ENCODE data around the gene BCAT1.

The BCAT1 gene

GRCh38 chr12:24903329-24904088, 45.4 kb downstream of the BCAT1 start:
- H3K4me3 ChIP-seq (ENCODE audit: low read length) = peak overlapping the region; percentile 71
- no peak for TF ChIP-seq CTCF (conservative IDR thresholded peaks at IDR 0.05; ENCODE audit: low read depth, low read length)
- no peak for DNase-seq (ENCODE audit: low read depth)

- H3K4me3 ChIP-seq (ENCODE audit: low read length) = peak overlapping the region; percentile 71
- no peak for TF ChIP-seq CTCF (conservative IDR thresholded peaks at IDR 0.05; ENCODE audit: low read depth, low read length)
- DNase-seq (ENCODE audit: low read depth) = no peak
These were observed 46.2 kb downstream of the BCAT1 start for GRCh38 chr12:24902511-24903328.

GRCh38 chr12:24901576-24902461, 47.1 kb downstream of the BCAT1 start:
- H3K4me3 ChIP-seq (ENCODE audit: low read length) = peak overlapping the region; percentile 71
- TF ChIP-seq CTCF (conservative IDR thresholded peaks at IDR 0.05; ENCODE audit: low read depth, low read length) = no peak
- peak; percentile 75 for DNase-seq (ENCODE audit: low read depth)

GRCh38 chr12:24900196-24900595, 48.7 kb downstream of the BCAT1 start:
- no peak for DNase-seq (ENCODE audit: low read depth)
- no peak for TF ChIP-seq CTCF (conservative IDR thresholded peaks at IDR 0.05; ENCODE audit: low read depth, low read length)
- no peak overlapping the region for H3K4me3 ChIP-seq (ENCODE audit: low read length)

- TF ChIP-seq CTCF (conservative IDR thresholded peaks at IDR 0.05; ENCODE audit: low read depth, low read length) = no peak
- no peak overlapping the region for H3K4me3 ChIP-seq (ENCODE audit: low read length)
- DNase-seq (ENCODE audit: low read depth) = no peak
These were observed 49.3 kb downstream of the BCAT1 start for GRCh38 chr12:24899503-24900075.

- TF ChIP-seq CTCF (conservative IDR thresholded peaks at IDR 0.05; ENCODE audit: low read depth, low read length) = no peak
- no peak overlapping the region for H3K4me3 ChIP-seq (ENCODE audit: low read length)
- no peak for DNase-seq (ENCODE audit: low read depth)
These were observed 50.3 kb downstream of the BCAT1 start for GRCh38 chr12:24898606-24899005.

Data from retinal pigment epithelial cell (primary cell).